Posterior vena cava (tissue), 2 donors: ENCODE results near the gene ROGDI. TPM values are rescaled to one million over a fixed set of nuclear protein-coding genes. Genes with fewer than 3 reads are reported as not detected.

Experiments
- DNase-seq: peaks from one replicate; pipeline ENCODE4 v3.0.0-alpha.2; 2020; ENCODE audit warnings: low spot score
- intact Hi-C, 2 donors: fragments of 100-400 bp; cut with DNase I; formaldehyde crosslinking; loops; one replicate each; pipeline versions ENCODE4 v1.14.1 to v1.14.2; 2022 to 2023
- total RNA-seq, 2 donors: library from RNA; stranded (reverse); fragmentation: NEBNext Ultra II Directional; extraction: Animal tissue kit (Norgen Biotek cat#: 25700); gene quantifications; one replicate each; pipeline ENCODE4 v1.2.1, GENCODE V29; 2021
- donor health status: DM: yes; HTN: yes; CAD: no.
- donor health status: DM: yes; HTN: yes; CAD: no.

ROGDI gene
- total RNA-seq, 2 donors from 2014 or later = 12.9 to 23.5 TPM

- intact Hi-C loops = loop anchor here in 1 of 2 donors (2.0 kb wide), 1 partner anchor 41 kb away; no protein-coding TSS in a partner anchor
- DNase-seq = no peak
Measured at GRCh38 chr16:4749700-4750257, 52.7 kb downstream of the ROGDI start.

- intact Hi-C loops = no loop called here
Measured at GRCh38 chr16:4748682-4749411, 53.6 kb downstream of the ROGDI start.

GRCh38 chr16:4747906-4748681 is 54.3 kb downstream of the ROGDI start:
- intact Hi-C loops = no loop called here
- no peak for DNase-seq

More at GRCh38 chr16:4748682-4749411, 53.6 kb downstream of the ROGDI start:
- DNase-seq = no peak

GRCh38 chr16:4746991-4747574 is 55.4 kb downstream of the ROGDI start:
- intact Hi-C loops = no loop called here
- no peak for DNase-seq

Other genes with a start within 250 kb of the ROGDI start
- under 1 TPM; 0.09 to 0.10 TPM for gene C16orf96, start 246.3 kb downstream of the ROGDI start, total RNA-seq
- 10 to 100 TPM; 15.6 to 16.4 TPM for gene UBALD1, start 187.7 kb downstream of the ROGDI start, total RNA-seq
- 10 to 100 TPM; 61.0 to 62.6 TPM for gene MGRN1, start 177.8 kb downstream of the ROGDI start, total RNA-seq
- gene NUDT16L1, start 109.1 kb downstream of the ROGDI start, total RNA-seq = 10 to 100 TPM; 10.7 to 14.2 TPM
- gene ANKS3, start 68.4 kb downstream of the ROGDI start, total RNA-seq = 10 to 100 TPM; 17.0 to 17.8 TPM
- under 1 TPM; 0.32 to 0.43 TPM for gene DNAAF8, start 68.1 kb downstream of the ROGDI start, total RNA-seq
- gene ZNF500, start 35.5 kb downstream of the ROGDI start, total RNA-seq = 1 to 10 TPM; 7.9 TPM
- gene SEPTIN12, start 14.3 kb downstream of the ROGDI start, total RNA-seq = not detected
- gene SMIM22, start 7.3 kb downstream of the ROGDI start, total RNA-seq = not detected
- gene GLYR1, start 44.7 kb upstream of the ROGDI start, total RNA-seq = 10 to 100 TPM; 72.2 to 72.3 TPM
- 10 to 100 TPM; 25.5 to 27.7 TPM for gene UBN1, start 44.8 kb upstream of the ROGDI start, total RNA-seq
- 10 to 100 TPM; 23.8 to 24.1 TPM for gene PPL, start 134.5 kb upstream of the ROGDI start, total RNA-seq
- 1 to 10 TPM in 1 of 2 donors, under 1 TPM in 1; 0.86 to 1.1 TPM for gene SEC14L5, start 155.7 kb upstream of the ROGDI start, total RNA-seq
- gene NAGPA, start 231.3 kb upstream of the ROGDI start, total RNA-seq = 1 to 10 TPM; 5.9 to 6.3 TPM